GM12875 (cell line): ENCODE data around the gene IGF2R.

ENCODE experiments used
- H3K4me3 ChIP-seq: one replicate; pipeline ENCODE4 v1.5.1; 2011; ENCODE audit warnings: low read depth, low read length, control low read depth
- TF ChIP-seq, protein P1 (sequence below): IDR thresholded peaks from 2 replicates; pipeline ENCODE4 v1.5.1; 2011; ENCODE audit warnings: low read depth, mild to moderate bottlenecking, control low read depth, inconsistent platforms, low read length, moderate library complexity, borderline replicate concordance; ENCODE audit not compliant: insufficient read depth

The IGF2R gene

GRCh38 chr6:160015778-160016684 lies 47.1 kb downstream of the IGF2R start:
- no peak overlapping the region for H3K4me3 ChIP-seq
- TF ChIP-seq, protein P1, sequence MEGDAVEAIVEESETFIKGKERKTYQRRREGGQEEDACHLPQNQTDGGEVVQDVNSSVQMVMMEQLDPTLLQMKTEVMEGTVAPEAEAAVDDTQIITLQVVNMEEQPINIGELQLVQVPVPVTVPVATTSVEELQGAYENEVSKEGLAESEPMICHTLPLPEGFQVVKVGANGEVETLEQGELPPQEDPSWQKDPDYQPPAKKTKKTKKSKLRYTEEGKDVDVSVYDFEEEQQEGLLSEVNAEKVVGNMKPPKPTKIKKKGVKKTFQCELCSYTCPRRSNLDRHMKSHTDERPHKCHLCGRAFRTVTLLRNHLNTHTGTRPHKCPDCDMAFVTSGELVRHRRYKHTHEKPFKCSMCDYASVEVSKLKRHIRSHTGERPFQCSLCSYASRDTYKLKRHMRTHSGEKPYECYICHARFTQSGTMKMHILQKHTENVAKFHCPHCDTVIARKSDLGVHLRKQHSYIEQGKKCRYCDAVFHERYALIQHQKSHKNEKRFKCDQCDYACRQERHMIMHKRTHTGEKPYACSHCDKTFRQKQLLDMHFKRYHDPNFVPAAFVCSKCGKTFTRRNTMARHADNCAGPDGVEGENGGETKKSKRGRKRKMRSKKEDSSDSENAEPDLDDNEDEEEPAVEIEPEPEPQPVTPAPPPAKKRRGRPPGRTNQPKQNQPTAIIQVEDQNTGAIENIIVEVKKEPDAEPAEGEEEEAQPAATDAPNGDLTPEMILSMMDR: no peak

DNA sequence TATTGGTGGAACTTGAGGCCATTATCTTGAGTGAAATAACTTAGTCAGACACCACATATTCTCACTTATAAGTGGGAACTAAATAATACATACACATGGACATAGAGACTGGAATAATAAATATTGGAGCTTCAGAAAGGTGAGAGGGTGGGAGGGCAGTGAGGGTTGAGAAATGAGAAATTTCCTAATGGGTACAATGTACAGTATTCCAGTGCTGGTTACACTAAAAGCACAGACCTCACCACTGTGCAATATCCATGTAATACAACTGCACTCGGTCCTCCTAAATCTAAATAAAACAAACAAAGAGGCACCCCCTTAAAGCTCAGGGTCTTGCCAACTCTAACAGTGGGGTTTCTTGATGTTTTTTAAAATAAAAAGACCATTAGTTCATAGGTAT lies 53.2 kb downstream of the IGF2R start:
- TF ChIP-seq, protein P1: no peak
- no peak overlapping the region for H3K4me3 ChIP-seq

DNA sequence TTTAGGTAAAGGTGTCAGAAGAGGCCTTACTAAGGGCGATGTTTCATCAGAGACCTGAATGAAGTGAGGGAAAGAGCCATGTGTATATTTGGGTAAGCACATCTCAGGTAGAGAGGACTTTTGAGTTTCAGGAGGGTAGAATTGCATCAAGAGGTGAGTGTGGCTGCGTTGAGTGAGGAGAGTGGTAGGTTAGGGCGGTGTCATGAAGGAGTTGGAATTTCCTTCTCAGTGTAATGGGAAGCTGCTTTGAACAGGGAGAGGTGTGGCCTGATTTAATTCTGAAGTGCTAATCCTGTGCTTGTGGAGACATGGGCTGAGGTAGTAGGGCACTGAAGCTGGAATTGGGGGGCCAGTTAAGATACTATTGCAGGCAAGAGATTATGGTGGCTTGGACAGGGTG lies 53.9 kb downstream of the IGF2R start:
- TF ChIP-seq, protein P1: no peak
- H3K4me3 ChIP-seq: no peak overlapping the region

DNA sequence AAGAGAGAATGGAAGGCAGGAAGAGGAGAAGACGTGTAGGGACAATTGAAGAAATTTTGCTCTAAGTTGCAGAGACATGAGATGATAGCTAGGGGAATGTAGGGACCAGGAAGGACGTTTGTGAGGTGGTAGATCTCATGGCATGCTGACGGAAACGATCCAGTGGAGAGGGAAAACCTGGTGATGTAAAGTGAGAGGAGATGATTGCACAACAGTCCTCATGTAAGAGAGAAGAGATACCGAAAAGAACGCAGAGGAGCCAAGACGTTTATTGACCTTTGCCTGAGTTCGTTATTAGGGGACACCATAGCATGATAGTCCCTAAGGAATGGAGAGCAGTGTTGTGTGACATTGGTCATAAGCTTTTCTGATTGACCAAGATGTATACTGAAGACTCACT lies 55.3 kb downstream of the IGF2R start:
- TF ChIP-seq, protein P1: no peak
- H3K4me3 ChIP-seq: no peak overlapping the region

DNA sequence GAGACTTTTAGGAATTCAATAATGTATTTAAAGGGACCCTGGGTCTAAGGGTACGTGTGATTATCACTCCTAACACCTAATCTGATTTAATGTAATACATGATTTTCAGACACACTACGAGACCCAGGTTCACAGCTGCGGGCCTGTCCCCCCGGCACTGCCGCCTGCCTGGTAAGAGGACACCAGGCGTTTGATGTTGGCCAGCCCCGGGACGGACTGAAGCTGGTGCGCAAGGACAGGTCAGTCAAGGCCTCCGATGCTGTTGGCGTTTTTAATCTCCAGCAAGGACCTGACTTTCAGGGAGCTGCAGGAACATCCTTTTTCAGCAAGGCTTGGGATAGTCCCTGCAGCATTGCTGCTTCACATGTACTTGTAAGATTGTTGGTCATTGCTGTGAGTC lies 58.2 kb downstream of the IGF2R start:
- TF ChIP-seq, protein P1: no peak
- no peak overlapping the region for H3K4me3 ChIP-seq

GRCh38 chr6:160027931-160028330 lies 59.0 kb downstream of the IGF2R start:
- TF ChIP-seq, protein P1: no peak
- no peak overlapping the region for H3K4me3 ChIP-seq
